H9 (cell line): ENCODE data around the gene EPHA4. TPM values are rescaled to one million over a fixed set of nuclear protein-coding genes. Genes with fewer than 3 reads are reported as not detected.

Source experiments
- DNase-seq: peaks from one replicate; pipeline ENCODE4 v3.0.0-alpha.2; 2017
- H2AFZ ChIP-seq: one replicate; pipeline ENCODE4 v1.6.1; 2013; ENCODE audit warnings: mild to moderate bottlenecking, low read length, control low read depth, moderate library complexity
- H2AK5ac ChIP-seq: 2 replicates; pipeline ENCODE4 v1.6.1; 2013; ENCODE audit warnings: low read length, control low read depth, mixed read lengths; ENCODE audit not compliant: insufficient read length
- H2BK120ac ChIP-seq: one replicate; pipeline ENCODE4 v1.6.1; 2013; ENCODE audit warnings: low read depth, mild to moderate bottlenecking, low read length, control low read depth, inconsistent platforms; ENCODE audit not compliant: poor library complexity, severe bottlenecking
- H2BK12ac ChIP-seq: 2 replicates; pipeline ENCODE4 v1.6.1; 2013; ENCODE audit warnings: low read length, control low read depth, mixed read lengths, low read depth; ENCODE audit not compliant: insufficient read length
- H2BK15ac ChIP-seq: 2 replicates; pipeline ENCODE4 v1.6.1; 2013; ENCODE audit warnings: low read depth, low read length, control low read depth
- H2BK20ac ChIP-seq: one replicate; pipeline ENCODE4 v1.6.1; 2013; ENCODE audit warnings: low read depth, mild to moderate bottlenecking, low read length, control low read depth, inconsistent platforms; ENCODE audit not compliant: poor library complexity, severe bottlenecking
- H2BK5ac ChIP-seq: 2 replicates; pipeline ENCODE4 v1.6.1; 2013; ENCODE audit warnings: low read length, control low read depth, mixed read lengths; ENCODE audit not compliant: insufficient read length
- H3K14ac ChIP-seq: 2 replicates; pipeline ENCODE4 v1.6.1; 2013; ENCODE audit warnings: low read length, control low read depth; ENCODE audit not compliant: insufficient read depth
- H3K18ac ChIP-seq: 2 replicates; pipeline ENCODE4 v1.6.1; 2013; ENCODE audit warnings: low read depth, mild to moderate bottlenecking, mixed read lengths, low read length, control low read depth; ENCODE audit not compliant: insufficient read length
- H3K23ac ChIP-seq: 2 replicates; pipeline ENCODE4 v1.6.1; 2013; ENCODE audit warnings: low read length, control low read depth, mixed read lengths, low read depth; ENCODE audit not compliant: insufficient read length
- H3K23me2 ChIP-seq: 2 replicates; pipeline ENCODE4 v1.6.1; 2013; ENCODE audit warnings: low read depth, mild to moderate bottlenecking, mixed read lengths, low read length, control low read depth; ENCODE audit not compliant: insufficient read length, poor library complexity, severe bottlenecking
- H3K27ac ChIP-seq: 2 replicates; pipeline ENCODE4 v1.5.1; 2013; ENCODE audit warnings: low read length, control low read depth, mixed read lengths, low read depth; ENCODE audit not compliant: insufficient read length
- H3K27me3 ChIP-seq: 2 replicates; pipeline ENCODE4 v1.6.1; 2013; ENCODE audit warnings: low read length, control low read depth, inconsistent platforms; ENCODE audit not compliant: insufficient read depth
- H3K4ac ChIP-seq: 2 replicates; pipeline ENCODE4 v1.6.1; 2013; ENCODE audit warnings: low read depth, mild to moderate bottlenecking, control low read depth, inconsistent platforms, low read length, moderate library complexity
- H3K4me1 ChIP-seq: 2 replicates; pipeline ENCODE4 v1.6.1; 2013; ENCODE audit warnings: low read length, control low read depth, inconsistent platforms; ENCODE audit not compliant: insufficient read depth
- H3K4me2 ChIP-seq: 2 replicates; pipeline ENCODE4 v1.6.1; 2013; ENCODE audit warnings: low read length, control low read depth, mixed read lengths; ENCODE audit not compliant: insufficient read length, insufficient read depth
- H3K56ac ChIP-seq: 2 replicates; pipeline ENCODE4 v1.6.1; 2013; ENCODE audit warnings: low read depth, mild to moderate bottlenecking, mixed read lengths, low read length, control low read depth; ENCODE audit not compliant: insufficient read length
- H3K79me1 ChIP-seq: 2 replicates; pipeline ENCODE4 v1.6.1; 2013; ENCODE audit warnings: low read depth, mild to moderate bottlenecking, moderate library complexity, low read length, control low read depth, inconsistent platforms; ENCODE audit not compliant: insufficient read depth, poor library complexity, severe bottlenecking
- H3K79me2 ChIP-seq: 2 replicates; pipeline ENCODE4 v1.6.1; 2013; ENCODE audit warnings: low read length, control low read depth, inconsistent platforms; ENCODE audit not compliant: insufficient read depth
- H3K9ac ChIP-seq: 2 replicates; pipeline ENCODE4 v1.6.1; 2013; ENCODE audit warnings: low read length, control low read depth, mixed read lengths; ENCODE audit not compliant: insufficient read length; ENCODE audit errors: extremely low read depth
- H3K9me3 ChIP-seq: one replicate; pipeline ENCODE4 v1.6.1; 2013; ENCODE audit warnings: low read depth, low read length, inconsistent platforms; ENCODE audit not compliant: control insufficient read depth
- H3T11ph ChIP-seq: one replicate; pipeline ENCODE4 v1.6.1; 2013; ENCODE audit warnings: mild to moderate bottlenecking, low read length, control low read depth, inconsistent platforms
- H4K20me1 ChIP-seq: one replicate; pipeline ENCODE4 v1.6.1; 2013; ENCODE audit not compliant: control insufficient read depth, insufficient read length, insufficient read depth
- H4K5ac ChIP-seq: 2 replicates; pipeline ENCODE4 v1.6.1; 2013; ENCODE audit warnings: low read depth, mild to moderate bottlenecking, mixed read lengths, low read length, control low read depth; ENCODE audit not compliant: insufficient read length
- H4K8ac ChIP-seq: replicated peaks from 2 replicates; pipeline ENCODE4 v1.6.1; 2013; ENCODE audit warnings: low read length, control low read depth, mixed read lengths, low read depth; ENCODE audit not compliant: insufficient read length
- H4K91ac ChIP-seq: 2 replicates; pipeline ENCODE4 v1.6.1; 2013; ENCODE audit warnings: low read depth, mild to moderate bottlenecking, moderate library complexity, mixed read lengths, low read length, control low read depth; ENCODE audit not compliant: insufficient read length
- H3K27ac Mint-ChIP-seq, 3 experiments: 2 replicates in 2 of 3; 3 replicates in 1 of 3; pipeline ENCODE4 v1.8.0; 2020 to 2021; ENCODE audit warnings: mixed read lengths in 3 of 3, mild to moderate bottlenecking in 1 of 3, moderate library complexity in 1 of 3
- H3K27me3 Mint-ChIP-seq: 2 replicates; pipeline ENCODE4 v1.8.0; 2021; ENCODE audit warnings: low read depth, mild to moderate bottlenecking, moderate library complexity, mixed read lengths
- H3K36me3 Mint-ChIP-seq, 3 experiments: 2 replicates in 2 of 3; 3 replicates in 1 of 3; pipeline ENCODE4 v1.8.0; 2020 to 2021; ENCODE audit warnings: low read depth in 3 of 3, mixed read lengths in 3 of 3; ENCODE audit not compliant: insufficient read depth in 1 of 3
- H3K4me1 Mint-ChIP-seq, 2 experiments: 2 replicates each; pipeline ENCODE4 v1.8.0; 2020; ENCODE audit warnings: mixed read lengths in 2 of 2
- H3K4me3 Mint-ChIP-seq, 2 experiments: 2 replicates in 1 of 2; 3 replicates in 1 of 2; pipeline ENCODE4 v1.8.0; 2020 to 2021; ENCODE audit warnings: mild to moderate bottlenecking in 2 of 2, mixed read lengths in 2 of 2, moderate library complexity in 1 of 2
- H3K9me3 Mint-ChIP-seq, 2 experiments: 2 replicates in 1 of 2; 3 replicates in 1 of 2; pipeline ENCODE4 v1.8.0; 2020; ENCODE audit warnings: mild to moderate bottlenecking in 2 of 2, mixed read lengths in 2 of 2, moderate library complexity in 1 of 2
- WGBS: extraction: QIAGEN DNeasy Blood & Tissue Kit; methylation state at CpG from one replicate; pipeline ENCODE4 v1.1.7; 2013; ENCODE audit warnings: missing lambda C conversion rate, low lambda C conversion rate, mixed read lengths; ENCODE audit not compliant: insufficient read length; ENCODE audit errors: extremely low coverage; 5-methylcytosine and 5-hydroxymethylcytosine counted together
- total RNA-seq: library from RNA; stranded (reverse); gene quantifications from 2 replicates; pipeline ENCODE4 v1.2.1, GENCODE V29; 2021
- TF ChIP-seq, protein P1 (sequence below): fragments of 200-600 bp; sonication (generic); conservative IDR thresholded peaks from 3 replicates; pipeline ENCODE4 v1.8.0; 2021; ENCODE audit warnings: antibody characterized with exemption, mild to moderate bottlenecking

The EPHA4 gene
- total RNA-seq, 1 experiment from 2014 or later = 25.1 TPM

- Histone ChIP-seq H3K9ac (no peak overlapping the region), H3K27ac (no peak overlapping the region), H2BK120ac (no peak overlapping the region), H3K14ac (no peak overlapping the region), H2AFZ (no peak overlapping the region), H3K23ac (no peak overlapping the region), H2BK12ac (no peak overlapping the region), H4K20me1 (no peaks in the 10 kb centered on the region), H3K56ac (no peak overlapping the region), H2AK5ac (no peak overlapping the region), H3K4me2 (no peak overlapping the region), H4K8ac (no peak overlapping the region), H3K27me3 (no peaks in the 10 kb centered on the region), H4K5ac (no peak overlapping the region), H4K91ac (no peak overlapping the region), H3T11ph (no peak overlapping the region), H3K4ac (no peak overlapping the region), H2BK15ac (no peak overlapping the region), H2BK5ac (no peak overlapping the region), H3K23me2 (no peaks in the 10 kb centered on the region), H3K4me1 (no peaks in the 10 kb centered on the region; the same call in 1 of the 2 replicates), H3K79me1 (no peaks in the 10 kb centered on the region), H3K79me2 (no peaks in the 10 kb centered on the region), H2BK20ac (no peak overlapping the region), H3K9me3 (no peaks in the 10 kb centered on the region), H3K18ac (no peak overlapping the region)
- WGBS = no CpG with 5 or more reads among the region's 6 CpGs
- no peak overlapping the region for H3K27ac Mint-ChIP-seq
- no peak for DNase-seq
- TF ChIP-seq, protein P1, sequence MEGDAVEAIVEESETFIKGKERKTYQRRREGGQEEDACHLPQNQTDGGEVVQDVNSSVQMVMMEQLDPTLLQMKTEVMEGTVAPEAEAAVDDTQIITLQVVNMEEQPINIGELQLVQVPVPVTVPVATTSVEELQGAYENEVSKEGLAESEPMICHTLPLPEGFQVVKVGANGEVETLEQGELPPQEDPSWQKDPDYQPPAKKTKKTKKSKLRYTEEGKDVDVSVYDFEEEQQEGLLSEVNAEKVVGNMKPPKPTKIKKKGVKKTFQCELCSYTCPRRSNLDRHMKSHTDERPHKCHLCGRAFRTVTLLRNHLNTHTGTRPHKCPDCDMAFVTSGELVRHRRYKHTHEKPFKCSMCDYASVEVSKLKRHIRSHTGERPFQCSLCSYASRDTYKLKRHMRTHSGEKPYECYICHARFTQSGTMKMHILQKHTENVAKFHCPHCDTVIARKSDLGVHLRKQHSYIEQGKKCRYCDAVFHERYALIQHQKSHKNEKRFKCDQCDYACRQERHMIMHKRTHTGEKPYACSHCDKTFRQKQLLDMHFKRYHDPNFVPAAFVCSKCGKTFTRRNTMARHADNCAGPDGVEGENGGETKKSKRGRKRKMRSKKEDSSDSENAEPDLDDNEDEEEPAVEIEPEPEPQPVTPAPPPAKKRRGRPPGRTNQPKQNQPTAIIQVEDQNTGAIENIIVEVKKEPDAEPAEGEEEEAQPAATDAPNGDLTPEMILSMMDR = no peak
- H3K9me3 Mint-ChIP-seq = no peaks in the 10 kb centered on the region; a peak in 1 of 5 replicates
- H3K4me1 Mint-ChIP-seq = peaks cover 44 to 50% of the 10 kb centered on the region in 2 experiments
- H3K27me3 Mint-ChIP-seq = no peaks in the 10 kb centered on the region
- H3K4me3 Mint-ChIP-seq = no peak overlapping the region
- H3K36me3 Mint-ChIP-seq = no peaks in the 10 kb centered on the region; a peak in 1 of 7 replicates
Measured at GRCh38 chr2:221606424-221606823, 34.3 kb upstream of the EPHA4 start.
